Mononuclear cell (primary cell): ENCODE measurements around the gene EFNA1. TPM values are rescaled to one million over a fixed set of nuclear protein-coding genes. Genes with fewer than 3 reads are reported as not detected.

Experiments used
- H3K27me3 ChIP-seq: 2 replicates; pipeline ENCODE4 v1.6.0; 2011; ENCODE audit warnings: low read length, control low read depth; ENCODE audit not compliant: insufficient read depth
- H3K4me1 ChIP-seq: 2 replicates; pipeline ENCODE4 v1.5.1; 2011; ENCODE audit warnings: mild to moderate bottlenecking, low read length, control low read depth; ENCODE audit not compliant: insufficient read depth
- H3K4me3 ChIP-seq: 2 replicates; pipeline ENCODE4 v1.5.1; 2011; ENCODE audit warnings: mild to moderate bottlenecking, low read length, moderate library complexity
- H3K9me3 ChIP-seq: 2 replicates; pipeline ENCODE4 v1.5.1; 2011; ENCODE audit warnings: low read depth, mild to moderate bottlenecking, control low read depth, low read length
- total RNA-seq: library from RNA; depleted of rRNA; stranded (reverse); fragments of >200 nt; gene quantifications from one replicate; pipeline ENCODE4 v1.2.3, GENCODE V29; 2012

The EFNA1 gene
- total RNA-seq, 1 donor, result 0.84 TPM

- peaks cover 28% of the 10 kb centered on the region for H3K27me3 ChIP-seq
- no peak overlapping the region for H3K4me3 ChIP-seq
- H3K9me3 ChIP-seq, result no peaks in the 10 kb centered on the region
- peaks cover 47% of the 10 kb centered on the region for H3K4me1 ChIP-seq
Measured at GRCh38 chr1:155086128-155086741, 41.4 kb upstream of the EFNA1 start.

GRCh38 chr1:155086856-155087535 is 40.7 kb upstream of the EFNA1 start:
- H3K27me3 ChIP-seq, result peaks cover 22% of the 10 kb centered on the region
- no peaks in the 10 kb centered on the region for H3K9me3 ChIP-seq
- H3K4me1 ChIP-seq, result peaks cover 39% of the 10 kb centered on the region
- no peak overlapping the region for H3K4me3 ChIP-seq

- Histone ChIP-seq H3K4me1 (peaks cover 5% of the 10 kb centered on the region), H3K9me3 (no peaks in the 10 kb centered on the region), H3K4me3 (no peak overlapping the region), H3K27me3 (peaks cover 4% of the 10 kb centered on the region)
Measured at GRCh38 chr1:155091071-155092051, 36.3 kb upstream of the EFNA1 start.

GRCh38 chr1:155092131-155092530 is 35.5 kb upstream of the EFNA1 start:
- no peaks in the 10 kb centered on the region for H3K9me3 ChIP-seq
- H3K4me3 ChIP-seq, result no peak overlapping the region
- no peaks in the 10 kb centered on the region for H3K4me1 ChIP-seq
- H3K27me3 ChIP-seq, result peaks cover 4% of the 10 kb centered on the region

- H3K9me3 ChIP-seq, result no peaks in the 10 kb centered on the region
- H3K4me1 ChIP-seq, result no peaks in the 10 kb centered on the region
- peaks cover 4% of the 10 kb centered on the region for H3K27me3 ChIP-seq
- H3K4me3 ChIP-seq, result no peak overlapping the region
Measured at GRCh38 chr1:155092641-155093040, 35.0 kb upstream of the EFNA1 start.

- Histone ChIP-seq H3K4me1 (no peaks in the 10 kb centered on the region), H3K9me3 (no peaks in the 10 kb centered on the region), H3K4me3 (no peak overlapping the region), H3K27me3 (peaks cover 4% of the 10 kb centered on the region)
Measured at GRCh38 chr1:155093911-155094621, 33.6 kb upstream of the EFNA1 start.

GRCh38 chr1:155094622-155094948 is 33.1 kb upstream of the EFNA1 start:
- H3K9me3 ChIP-seq, result no peaks in the 10 kb centered on the region
- no peaks in the 10 kb centered on the region for H3K4me1 ChIP-seq
- H3K4me3 ChIP-seq, result no peak overlapping the region
- peaks cover 4% of the 10 kb centered on the region for H3K27me3 ChIP-seq

- Histone ChIP-seq H3K9me3 (no peaks in the 10 kb centered on the region), H3K27me3 (peaks cover 4% of the 10 kb centered on the region), H3K4me3 (no peak overlapping the region), H3K4me1 (peaks cover 15% of the 10 kb centered on the region)
Measured at GRCh38 chr1:155099331-155099730, 28.3 kb upstream of the EFNA1 start.

GRCh38 chr1:155103325-155103724 is 24.4 kb upstream of the EFNA1 start:
- no peaks in the 10 kb centered on the region for H3K27me3 ChIP-seq
- no peaks in the 10 kb centered on the region for H3K9me3 ChIP-seq
- H3K4me1 ChIP-seq, result peaks cover 15% of the 10 kb centered on the region
- H3K4me3 ChIP-seq, result no peak overlapping the region

- no peaks in the 10 kb centered on the region for H3K9me3 ChIP-seq
- H3K27me3 ChIP-seq, result no peaks in the 10 kb centered on the region
- H3K4me3 ChIP-seq, result no peak overlapping the region
- peaks cover 15% of the 10 kb centered on the region for H3K4me1 ChIP-seq
Measured at GRCh38 chr1:155104605-155105534, 22.8 kb upstream of the EFNA1 start.

- Histone ChIP-seq H3K4me3 (no peak overlapping the region), H3K9me3 (no peaks in the 10 kb centered on the region), H3K4me1 (peaks cover 15% of the 10 kb centered on the region), H3K27me3 (no peaks in the 10 kb centered on the region)
Measured at GRCh38 chr1:155105604-155106011, 22.1 kb upstream of the EFNA1 start.

- Histone ChIP-seq H3K27me3 (no peaks in the 10 kb centered on the region), H3K9me3 (no peaks in the 10 kb centered on the region), H3K4me1 (peaks cover 9% of the 10 kb centered on the region), H3K4me3 (no peak overlapping the region)
Measured at GRCh38 chr1:155106862-155107261, 20.8 kb upstream of the EFNA1 start.

GRCh38 chr1:155107309-155108264 is 20.1 kb upstream of the EFNA1 start:
- H3K9me3 ChIP-seq, result no peaks in the 10 kb centered on the region
- no peak overlapping the region for H3K4me3 ChIP-seq
- H3K27me3 ChIP-seq, result no peaks in the 10 kb centered on the region
- H3K4me1 ChIP-seq, result peaks cover 3% of the 10 kb centered on the region
